K562 (cell line): ENCODE data around the gene SYCP3. TPM values are rescaled to one million over a fixed set of nuclear protein-coding genes. Genes with fewer than 3 reads are reported as not detected.

Experiments used
- ATAC-seq: fragments of 200-7000 bp; cut with Tn5 transposase; 3 replicates; pipeline ENCODE4 v1.9.1; 2020; ENCODE audit warnings: moderate library complexity
- BruUV-seq: library from RNA; stranded (reverse); fragments of 400-500 nt; replicated peaks from 2 replicates; lab custom pipeline; 2021; lab: Mats Ljungman, UMichigan
- CTCF ChIA-PET: fragments of 300-600 bp; formaldehyde crosslinking; extraction: SDS; loops from one replicate; lab custom pipeline; 2021; ENCODE audit warnings: low intra/inter-chr PET ratio; lab: Yijun Ruan, JAX
- POLR2A ChIA-PET: fragments of 300-600, 350-650 bp; sonication (Branson Sonifier 250); formaldehyde crosslinking; extraction: SDS; loops from one replicate; lab custom pipeline; 2021; ENCODE audit warnings: antibody characterized with exemption, inconsistent platforms; lab: Yijun Ruan, JAX
- DNase-seq, 4 experiments: peaks; one replicate each; pipeline versions ENCODE4 v3.0.0 to v3.0.0-alpha.2; 2011 to 2018; ENCODE audit warnings: low spot score in 3 of 4, mixed read lengths in 3 of 4; ENCODE audit errors: extremely low read depth in 1 of 4
- FAIRE-seq: peaks from 2 replicates; lab custom pipeline; 2011; peaks lifted over from hg19 to GRCh38; lab: Jason Lieb, UNC
- H2AFZ ChIP-seq: 2 replicates; pipeline ENCODE4 v1.6.0; 2011; ENCODE audit warnings: low read depth, low read length, control low read depth, inconsistent platforms
- H3K27ac ChIP-seq: fragments of 200-600 bp; 3 replicates; pipeline ENCODE4 v1.8.0; 2011; ENCODE audit warnings: low read depth, mild to moderate bottlenecking, control low read depth, inconsistent platforms, low read length, moderate library complexity, mixed read lengths; ENCODE audit errors: extremely low read depth
- H3K27me3 ChIP-seq, 2 experiments: fragments of 300-600 bp in 1 of 2; 2 replicates in 1 of 2; 3 replicates in 1 of 2; pipeline versions ENCODE4 v1.6.0 to v1.8.0; 2011; ENCODE audit warnings: inconsistent platforms in 2 of 2, low read length in 2 of 2, mild to moderate bottlenecking in 1 of 2, mixed read lengths in 1 of 2, moderate library complexity in 1 of 2; ENCODE audit not compliant: control insufficient read depth in 2 of 2, insufficient read depth in 2 of 2
- H3K36me3 ChIP-seq: fragments of 300-600 bp; 3 replicates; pipeline ENCODE4 v1.8.0; 2011; ENCODE audit warnings: mild to moderate bottlenecking, low read length, inconsistent platforms; ENCODE audit not compliant: control insufficient read depth, insufficient read depth
- H3K4me1 ChIP-seq, 2 experiments: fragments of 200-600 bp in 1 of 2; replicated peaks in 1 of 2; 2 replicates in 1 of 2; 3 replicates in 1 of 2; pipeline versions ENCODE4 v1.5.1 to v1.8.0; 2011; ENCODE audit warnings: inconsistent platforms in 2 of 2, low read length in 2 of 2, mild to moderate bottlenecking in 1 of 2, mixed read lengths in 1 of 2, moderate library complexity in 1 of 2; ENCODE audit not compliant: control insufficient read depth in 2 of 2, insufficient read depth in 2 of 2
- H3K4me2 ChIP-seq: 2 replicates; pipeline ENCODE4 v1.6.1; 2011; ENCODE audit warnings: low read length, control low read depth, inconsistent platforms, mixed read lengths; ENCODE audit not compliant: insufficient read depth
- H3K4me3 ChIP-seq: fragments of 200-600 bp; sonication (generic), shearing (Covaris generic); 2 replicates; pipeline ENCODE4 v1.5.1; 2016; ENCODE audit warnings: control low read depth, inconsistent platforms
- H3K79me2 ChIP-seq: fragments of 200-600 bp; 3 replicates; pipeline ENCODE4 v1.8.0; 2011; ENCODE audit warnings: low read length, inconsistent platforms; ENCODE audit not compliant: control insufficient read depth, insufficient read depth
- H3K9ac ChIP-seq, 2 experiments: 2 replicates each; pipeline versions ENCODE4 v1.6.0 to v1.6.1; 2011; ENCODE audit warnings: low read depth in 2 of 2, low read length in 2 of 2, control low read depth in 1 of 2, inconsistent platforms in 1 of 2, mild to moderate bottlenecking in 1 of 2, mixed read lengths in 1 of 2; ENCODE audit not compliant: insufficient read depth in 1 of 2
- H3K9me1 ChIP-seq: one replicate; pipeline ENCODE4 v1.6.0; 2011; ENCODE audit warnings: inconsistent platforms, mild to moderate bottlenecking, low read length, moderate library complexity; ENCODE audit not compliant: control insufficient read depth, insufficient read depth
- H3K9me3 ChIP-seq: replicated peaks from 2 replicates; pipeline ENCODE4 v1.5.1; 2011; ENCODE audit warnings: low read depth, low read length, inconsistent platforms; ENCODE audit not compliant: control insufficient read depth, insufficient read depth
- H4K20me1 ChIP-seq: replicated peaks from 2 replicates; pipeline ENCODE4 v1.6.1; 2011; ENCODE audit warnings: low read length, inconsistent platforms, mixed read lengths; ENCODE audit not compliant: control insufficient read depth, insufficient read depth
- ARNT ChIP-seq, 2 experiments: fragments of 450-650 bp; IDR thresholded peaks; 2 replicates each; pipeline ENCODE4 v1.6.1; 2016; ENCODE audit warnings: mild to moderate bottlenecking in 1 of 2
- CBFA2T3 ChIP-seq: fragments of 450-650 bp; IDR thresholded peaks from 2 replicates; pipeline ENCODE4 v1.6.1; 2017
- FOXO4 ChIP-seq: fragments of 450-650 bp; formaldehyde crosslinking; IDR thresholded peaks from 2 replicates; pipeline ENCODE4 v1.4.0; 2020; ENCODE audit warnings: mild to moderate bottlenecking, moderate library complexity
- HDAC1 ChIP-seq, 2 experiments: fragments of 450-650 bp; IDR thresholded peaks; 2 replicates each; pipeline ENCODE4 v1.6.1; 2016 to 2017; ENCODE audit warnings: inconsistent platforms in 1 of 2, mild to moderate bottlenecking in 1 of 2, moderate library complexity in 1 of 2
- HDAC8 ChIP-seq: fragments of 450-650 bp; IDR thresholded peaks from 2 replicates; pipeline ENCODE4 v1.6.1; 2016; ENCODE audit warnings: mild to moderate bottlenecking, missing genetic modification characterization, moderate library complexity, missing compliant biosample characterization
- MCM7 ChIP-seq, 2 experiments: fragments of 450-650 bp; IDR thresholded peaks; 2 replicates each; pipeline ENCODE4 v1.6.1; 2016 to 2018
- MTA3 ChIP-seq: fragments of 450-650 bp; formaldehyde crosslinking; IDR thresholded peaks from 2 replicates; pipeline ENCODE4 v1.6.1; 2017; ENCODE audit warnings: mild to moderate bottlenecking, borderline replicate concordance
- NEUROD1 ChIP-seq: fragments of 150-350 bp; IDR thresholded peaks from 2 replicates; pipeline ENCODE4 v1.6.1; 2014; ENCODE audit warnings: borderline replicate concordance, low read length, low read depth; ENCODE audit not compliant: partially characterized antibody
- NFXL1 ChIP-seq: fragments of 450-650 bp; formaldehyde crosslinking; IDR thresholded peaks from 2 replicates; pipeline ENCODE4 v1.4.0; 2021; ENCODE audit warnings: mild to moderate bottlenecking
- RFX7 ChIP-seq: fragments of 250-450 bp; sonication (Bioruptor Pico); IDR thresholded peaks from 2 replicates; pipeline ENCODE4 v1.5.1; 2021; ENCODE audit warnings: mild to moderate bottlenecking
- TCF3 ChIP-seq: sonication (generic); formaldehyde crosslinking; IDR thresholded peaks from 2 replicates; pipeline ENCODE4 v1.4.0; 2020; ENCODE audit warnings: mild to moderate bottlenecking, missing genetic modification reagents
- TCF7 ChIP-seq: sonication (generic); IDR thresholded peaks from 2 replicates; pipeline ENCODE4 v1.6.1; 2016; ENCODE audit warnings: antibody characterized with exemption, borderline replicate concordance
- THAP12 ChIP-seq: fragments of 250-450 bp; sonication (Bioruptor Pico); IDR thresholded peaks from 2 replicates; pipeline ENCODE4 v1.9.0; 2021; ENCODE audit warnings: mild to moderate bottlenecking, inconsistent platforms
- ZFP36 ChIP-seq: fragments of 150-350 bp; IDR thresholded peaks from 2 replicates; pipeline ENCODE4 v1.6.1; 2018; ENCODE audit warnings: low read length, low read depth; ENCODE audit not compliant: partially characterized antibody
- ZNF134 ChIP-seq: fragments of 250-450 bp; sonication (Bioruptor Pico); conservative IDR thresholded peaks from 2 replicates; pipeline ENCODE4 v1.4.0; 2020
- ZNF140 ChIP-seq: fragments of 250-450 bp; sonication (Bioruptor Pico); IDR thresholded peaks from 2 replicates; pipeline ENCODE4 v1.8.0; 2021; ENCODE audit warnings: moderate library complexity, mild to moderate bottlenecking, inconsistent platforms
- ZNF253 ChIP-seq: fragments of 250-450 bp; sonication (Bioruptor Pico); conservative IDR thresholded peaks from 2 replicates; pipeline ENCODE4 v1.6.1; 2021; ENCODE audit warnings: mild to moderate bottlenecking
- ZNF316 ChIP-seq: fragments of 450-650 bp; IDR thresholded peaks from 2 replicates; pipeline ENCODE4 v1.6.1; 2016
- ZNF354B ChIP-seq: fragments of 250-450 bp; sonication (Bioruptor Pico); IDR thresholded peaks from 2 replicates; pipeline ENCODE4 v1.4.0; 2020
- ZNF445 ChIP-seq: fragments of 250-450 bp; sonication (Bioruptor Pico); IDR thresholded peaks from 2 replicates; pipeline ENCODE4 v1.4.0; 2020; ENCODE audit warnings: low read depth, mild to moderate bottlenecking, moderate library complexity
- WGBS: fragments of 100-300 bp; shearing (Covaris generic); methylation state at CpG from one replicate; pipeline ENCODE4 v1.1.6; 2016; ENCODE audit warnings: low coverage, mixed read lengths; ENCODE audit not compliant: insufficient coverage; ENCODE audit errors: missing lambda C conversion rate; 5-methylcytosine and 5-hydroxymethylcytosine counted together
- in situ Hi-C: fragments of 300-500 bp; cut with MboI; formaldehyde crosslinking; loops from 4 replicates; pipeline ENCODE4 v1.15.0; 2018; ENCODE audit warnings: inconsistent platforms, mixed read lengths
- intact Hi-C: fragments of 100-400 bp; cut with micrococcal nuclease; formaldehyde crosslinking; loops from 2 replicates; pipeline ENCODE4 v1.14.2; 2022
- polyA plus RNA-seq, 8 experiments: library from polyadenylated mRNA; depleted of rRNA in 4 of 8; stranded (reverse) in 5 of 8; unstranded in 3 of 8; fragments of >200 nt; fragmentation: Nextera tagmentation in 2 of 8; fragmentation: Illumina TruSeq in 1 of 8; extraction: Ambion mirVana in 2 of 8; extraction: Trizol in 1 of 8; gene quantifications; 2 replicates each; pipeline versions ENCODE4 v1.2.1 to v1.2.3, GENCODE V29; 2011 to 2014; ENCODE audit warnings: inconsistent platforms in 1 of 8, missing spikeins in 1 of 8
- total RNA-seq, 7 experiments: library from RNA; depleted of rRNA in 6 of 7; stranded (reverse); fragments of >200 nt in 6 of 7; fragmentation: Illumina TruSeq in 2 of 7; extraction: Trizol in 2 of 7; gene quantifications; 2 replicates each; pipeline versions ENCODE4 v1.2.1 to v1.2.3, GENCODE V29; 2011 to 2021; ENCODE audit warnings: low replicate concordance in 1 of 7
- TF ChIP-seq, protein P1 (sequence below): IDR thresholded peaks from 3 replicates; pipeline ENCODE4 v1.6.1; 2011; ENCODE audit warnings: borderline replicate concordance, mild to moderate bottlenecking; ENCODE audit not compliant: insufficient read length, insufficient read depth

SYCP3 gene
- total and polyA plus RNA-seq, 9 of the 15 experiments (the other 6 are each of a cell fraction or from before 2014, with no cell fraction given), result 0.11 to 0.25 (median 0.22) TPM; not detected in 4

DNA sequence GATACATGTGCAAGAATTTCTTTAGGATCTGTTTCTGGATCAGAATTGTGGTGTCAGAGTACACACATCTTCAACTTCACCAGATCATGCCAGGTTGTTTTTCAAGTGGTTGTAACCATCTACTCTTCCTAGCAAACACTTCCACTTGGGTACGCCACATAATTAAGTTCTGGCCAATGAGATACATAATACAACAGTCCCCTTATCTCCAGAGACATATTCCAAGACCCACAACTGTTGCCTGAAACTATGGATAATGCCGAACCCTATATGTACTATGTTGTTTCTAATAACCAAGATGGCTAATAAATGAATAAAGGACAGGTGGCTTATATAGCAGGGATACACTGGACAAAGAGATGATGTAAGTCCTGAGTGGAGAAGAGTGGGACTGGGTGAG lies 44.3 kb downstream of the SYCP3 start (continued):
- TF ChIP-seq, protein P1, sequence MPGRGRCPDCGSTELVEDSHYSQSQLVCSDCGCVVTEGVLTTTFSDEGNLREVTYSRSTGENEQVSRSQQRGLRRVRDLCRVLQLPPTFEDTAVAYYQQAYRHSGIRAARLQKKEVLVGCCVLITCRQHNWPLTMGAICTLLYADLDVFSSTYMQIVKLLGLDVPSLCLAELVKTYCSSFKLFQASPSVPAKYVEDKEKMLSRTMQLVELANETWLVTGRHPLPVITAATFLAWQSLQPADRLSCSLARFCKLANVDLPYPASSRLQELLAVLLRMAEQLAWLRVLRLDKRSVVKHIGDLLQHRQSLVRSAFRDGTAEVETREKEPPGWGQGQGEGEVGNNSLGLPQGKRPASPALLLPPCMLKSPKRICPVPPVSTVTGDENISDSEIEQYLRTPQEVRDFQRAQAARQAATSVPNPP, result no peak
- no peak for TF ChIP-seq MTA3
- no peak for TF ChIP-seq ZNF354B (CRISPR knock-in tag)
- TF ChIP-seq ZFP36, result no peak
- TF ChIP-seq FOXO4 (CRISPR knock-in tag), result no peak
- peak; percentile 39; the same call in 1 of the 2 replicates for TF ChIP-seq TCF3 (CRISPR knock-in tag)
- no peak for TF ChIP-seq ZNF445
- peak; percentile 53 for TF ChIP-seq CBFA2T3
- TF ChIP-seq HDAC1 (IDR thresholded peaks at IDR 0.05), result no peak
- TF ChIP-seq, all 486 proteins: peak for 5

- Histone ChIP-seq H3K4me2 (no peak overlapping the region), H3K9me3 (peaks cover 7% of the 10 kb centered on the region), H3K27ac (no peak overlapping the region), H2AFZ (peak overlapping the region; percentile 62), H3K4me1 (peaks cover 11 to 20% of the 10 kb centered on the region in 2 experiments), H3K4me3 (no peak overlapping the region), H3K79me2 (peaks cover 22% of the 10 kb centered on the region), H4K20me1 (no peaks in the 10 kb centered on the region), H3K36me3 (no peaks in the 10 kb centered on the region), H3K9ac (no peak overlapping the region), H3K9me1 (no peaks in the 10 kb centered on the region), H3K27me3 (no peaks in the 10 kb centered on the region)
- ChIA-PET POLR2A (interaction anchor here (0.6 kb wide), 1 partner anchor 483 kb away, joined by 3 read pairs; no protein-coding TSS in a partner anchor), CTCF (no interaction called here)
- ATAC-seq (no peak), FAIRE-seq (no peak), DNase-seq (no peak)
- 82% methylated on average over 2 of the region's 2 CpGs for whole genome bisulfite sequencing
- intact Hi-C loops (no loop called here), in situ Hi-C loops (no loop called here)
- BruUV-seq, result no TSS peak
- TF ChIP-seq ZNF316 (no peak), RFX7 (no peak), ZNF253 (CRISPR knock-in tag) (no peak), THAP12 (CRISPR knock-in tag) (no peak), NFXL1 (CRISPR knock-in tag) (no peak), NEUROD1 (no peak), ARNT (IDR thresholded peaks at IDR 0.05) (no peak), MCM7 (IDR thresholded peaks at IDR 0.05) (no peak), ZNF140 (CRISPR knock-in tag) (no peak), TCF7 (no peak), ZNF134 (no peak), HDAC8 (tag) (no peak)
Measured at GRCh38 chr12:101694297-101694848, 44.9 kb downstream of the SYCP3 start.
